ENCODE measurements around the gene MRS2. TPM values are rescaled to one million over a fixed set of nuclear protein-coding genes. Genes with fewer than 3 reads are reported as not detected.

MRS2 gene
- total RNA-seq, 1 donor from 2014 or later, result 25.2 TPM

- no peaks in the 10 kb centered on the region for H3K4me1 Mint-ChIP-seq (ENCODE audit: low read depth, unreplicated experiment)
- no peaks in the 10 kb centered on the region for H3K36me3 Mint-ChIP-seq (ENCODE audit: unreplicated experiment)
- H3K27me3 Mint-ChIP-seq (ENCODE audit: unreplicated experiment), result no peaks in the 10 kb centered on the region
- no peak overlapping the region for H3K27ac Mint-ChIP-seq (ENCODE audit: unreplicated experiment)
- no peak for DNase-seq
- H3K9me3 Mint-ChIP-seq (ENCODE audit: unreplicated experiment), result no peaks in the 10 kb centered on the region
- no peak for TF ChIP-seq CTCF (IDR thresholded peaks at IDR 0.05; ENCODE audit: partially characterized antibody, unreplicated experiment)
- H3K4me3 Mint-ChIP-seq (ENCODE audit: unreplicated experiment), result no peak overlapping the region
Observed at GRCh38 chr6:24426729-24427446, 24.2 kb downstream of the MRS2 start.

DNA sequence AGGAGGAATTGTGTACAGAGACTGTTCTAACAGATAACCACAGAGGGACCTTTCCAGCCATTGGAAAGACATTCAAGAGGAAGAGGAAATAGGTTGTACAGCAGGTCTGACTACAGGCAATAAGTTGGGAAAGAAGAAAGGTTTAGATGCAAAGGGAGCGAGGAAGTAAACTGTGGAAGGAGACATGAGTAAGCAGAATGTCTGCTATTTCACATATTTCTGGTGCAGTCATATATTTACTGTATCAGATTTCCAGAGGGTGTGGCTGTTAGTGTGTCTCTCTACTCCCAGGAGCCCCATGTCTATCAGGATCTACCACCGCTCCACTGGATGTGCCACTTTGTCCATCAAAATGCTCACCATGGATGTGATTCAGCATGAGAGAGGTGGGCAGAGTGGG lies 25.9 kb downstream of the MRS2 start:
- H3K4me1 Mint-ChIP-seq (ENCODE audit: low read depth, unreplicated experiment), result no peaks in the 10 kb centered on the region
- no peak for TF ChIP-seq CTCF (IDR thresholded peaks at IDR 0.05; ENCODE audit: partially characterized antibody, unreplicated experiment)
- H3K4me3 Mint-ChIP-seq (ENCODE audit: unreplicated experiment), result no peak overlapping the region
- H3K27ac Mint-ChIP-seq (ENCODE audit: unreplicated experiment), result no peak overlapping the region
- H3K36me3 Mint-ChIP-seq (ENCODE audit: unreplicated experiment), result no peaks in the 10 kb centered on the region
- DNase-seq, result no peak
- no peaks in the 10 kb centered on the region for H3K27me3 Mint-ChIP-seq (ENCODE audit: unreplicated experiment)
- H3K9me3 Mint-ChIP-seq (ENCODE audit: unreplicated experiment), result no peaks in the 10 kb centered on the region

DNA sequence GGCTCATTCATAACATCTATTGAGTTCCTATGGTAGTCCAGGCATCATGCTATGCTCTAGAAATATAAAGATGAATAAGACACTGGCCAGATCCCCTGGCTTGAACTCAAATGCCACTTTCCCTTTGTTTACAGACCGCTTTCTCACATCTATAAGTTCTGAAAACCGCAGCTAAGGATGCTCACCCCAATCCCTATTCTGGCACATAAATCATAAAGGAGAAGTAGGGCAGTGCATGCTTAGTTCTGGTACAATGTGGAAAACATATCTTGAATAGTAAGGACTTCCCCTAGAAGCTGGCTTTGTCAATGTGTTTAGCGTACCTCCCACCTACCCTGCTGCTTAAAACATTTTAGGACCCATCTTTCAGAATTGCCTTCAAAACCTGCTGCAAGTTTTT lies 26.4 kb downstream of the MRS2 start:
- no peak for DNase-seq
- Mint-ChIP-seq H3K9me3 (ENCODE audit: unreplicated experiment) (no peaks in the 10 kb centered on the region), H3K27ac (ENCODE audit: unreplicated experiment) (no peak overlapping the region), H3K4me3 (ENCODE audit: unreplicated experiment) (no peak overlapping the region), H3K27me3 (ENCODE audit: unreplicated experiment) (no peaks in the 10 kb centered on the region), H3K36me3 (ENCODE audit: unreplicated experiment) (no peaks in the 10 kb centered on the region), H3K4me1 (ENCODE audit: low read depth, unreplicated experiment) (no peaks in the 10 kb centered on the region)
- TF ChIP-seq CTCF (IDR thresholded peaks at IDR 0.05; ENCODE audit: partially characterized antibody, unreplicated experiment), result no peak

- Mint-ChIP-seq H3K27ac (ENCODE audit: unreplicated experiment) (no peak overlapping the region), H3K36me3 (ENCODE audit: unreplicated experiment) (no peaks in the 10 kb centered on the region), H3K4me1 (ENCODE audit: low read depth, unreplicated experiment) (no peaks in the 10 kb centered on the region), H3K4me3 (ENCODE audit: unreplicated experiment) (no peak overlapping the region), H3K9me3 (ENCODE audit: unreplicated experiment) (no peaks in the 10 kb centered on the region), H3K27me3 (ENCODE audit: unreplicated experiment) (no peaks in the 10 kb centered on the region)
- DNase-seq, result no peak
- no peak for TF ChIP-seq CTCF (IDR thresholded peaks at IDR 0.05; ENCODE audit: partially characterized antibody, unreplicated experiment)
Observed at GRCh38 chr6:24430086-24430485, 27.4 kb downstream of the MRS2 start.

GRCh38 chr6:24431045-24431451 lies 28.3 kb downstream of the MRS2 start:
- no peaks in the 10 kb centered on the region for H3K27me3 Mint-ChIP-seq (ENCODE audit: unreplicated experiment)
- no peaks in the 10 kb centered on the region for H3K4me1 Mint-ChIP-seq (ENCODE audit: low read depth, unreplicated experiment)
- DNase-seq, result no peak
- H3K36me3 Mint-ChIP-seq (ENCODE audit: unreplicated experiment), result no peaks in the 10 kb centered on the region
- no peak overlapping the region for H3K4me3 Mint-ChIP-seq (ENCODE audit: unreplicated experiment)
- no peak overlapping the region for H3K27ac Mint-ChIP-seq (ENCODE audit: unreplicated experiment)
- H3K9me3 Mint-ChIP-seq (ENCODE audit: unreplicated experiment), result no peaks in the 10 kb centered on the region
- TF ChIP-seq CTCF (IDR thresholded peaks at IDR 0.05; ENCODE audit: partially characterized antibody, unreplicated experiment), result peak; percentile 91

All from glutamatergic neuron (in vitro differentiated cells).